Cardiac muscle cell (in vitro differentiated cells and primary cell): ENCODE measurements around the gene ATRNL1. TPM values are rescaled to one million over a fixed set of nuclear protein-coding genes. Genes with fewer than 3 reads are reported as not detected.

Experiments used
- DNase-seq, 2 donors: peaks; one replicate each; pipeline versions ENCODE4 v3.0.0 to v3.0.0-alpha.2; 2010 to 2017; ENCODE audit warnings: low read depth in 1 of 2, low spot score in 1 of 2
- H3K27ac ChIP-seq: fragments of 200-600 bp; sonication (generic); 2 replicates; pipeline ENCODE4 v1.5.1; 2016
- H3K27me3 ChIP-seq: fragments of 200-600 bp; sonication (generic); 2 replicates; pipeline ENCODE4 v1.6.0; 2016; ENCODE audit warnings: control low read depth
- H3K36me3 ChIP-seq: fragments of 200-600 bp; sonication (generic); 2 replicates; pipeline ENCODE4 v1.5.1; 2016; ENCODE audit warnings: control low read depth
- H3K4me1 ChIP-seq: fragments of 200-600 bp; sonication (generic); 2 replicates; pipeline ENCODE4 v1.8.1; 2017; ENCODE audit warnings: low read depth, mild to moderate bottlenecking, mixed run types
- H3K4me3 ChIP-seq: fragments of 200-600 bp; sonication (generic); 2 replicates; pipeline ENCODE4 v1.5.1; 2016; ENCODE audit warnings: mild to moderate bottlenecking
- H3K9me3 ChIP-seq: fragments of 200-600 bp; sonication (generic); 2 replicates; pipeline ENCODE4 v1.5.1; 2017; ENCODE audit warnings: low read depth, mild to moderate bottlenecking, control low read depth
- CTCF ChIP-seq: IDR thresholded peaks from 2 replicates; pipeline ENCODE4 v1.5.1; 2012; ENCODE audit warnings: low read depth, mild to moderate bottlenecking, low read length
- polyA plus RNA-seq: library from polyadenylated mRNA; unstranded; fragments of >200 nt; fragmentation: Nextera tagmentation; extraction: Ambion mirVana; gene quantifications from 2 replicates; pipeline ENCODE4 v1.2.1, GENCODE V29; 2016
- total RNA-seq: library from RNA; depleted of rRNA; stranded (reverse); fragments of >200 nt; gene quantifications from 2 replicates; pipeline ENCODE4 v1.2.3, GENCODE V29; 2016

Gene ATRNL1
- total and polyA plus RNA-seq, 2 experiments from 2014 or later = 4.5 to 14.1 TPM

GRCh38 chr10:115107830-115108229 is 14.7 kb downstream of the ATRNL1 start:
- Histone ChIP-seq H3K27me3 (no peaks in the 10 kb centered on the region), H3K9me3 (peaks cover 3% of the 10 kb centered on the region), H3K4me1 (no peaks in the 10 kb centered on the region), H3K27ac (no peak overlapping the region), H3K4me3 (no peak overlapping the region), H3K36me3 (no peaks in the 10 kb centered on the region)
- DNase-seq = no peak
- no peak for TF ChIP-seq CTCF

- no peaks in the 10 kb centered on the region for H3K4me1 ChIP-seq
- H3K27me3 ChIP-seq = no peaks in the 10 kb centered on the region
- no peaks in the 10 kb centered on the region for H3K9me3 ChIP-seq
- DNase-seq = no peak
- no peak overlapping the region for H3K27ac ChIP-seq
- no peaks in the 10 kb centered on the region for H3K36me3 ChIP-seq
- no peak for TF ChIP-seq CTCF
- no peak overlapping the region for H3K4me3 ChIP-seq
These were observed 24.1 kb downstream of the ATRNL1 start for GRCh38 chr10:115117301-115117700.

- Histone ChIP-seq H3K9me3 (no peaks in the 10 kb centered on the region), H3K36me3 (no peaks in the 10 kb centered on the region), H3K4me3 (no peak overlapping the region), H3K27me3 (no peaks in the 10 kb centered on the region), H3K27ac (no peak overlapping the region), H3K4me1 (no peaks in the 10 kb centered on the region)
- no peak for DNase-seq
- no peak for TF ChIP-seq CTCF
These were observed 25.2 kb downstream of the ATRNL1 start for GRCh38 chr10:115118346-115118745.

- Histone ChIP-seq H3K36me3 (no peaks in the 10 kb centered on the region), H3K9me3 (no peaks in the 10 kb centered on the region), H3K27ac (no peak overlapping the region), H3K27me3 (no peaks in the 10 kb centered on the region), H3K4me3 (no peak overlapping the region), H3K4me1 (no peaks in the 10 kb centered on the region)
- no peak for TF ChIP-seq CTCF
- DNase-seq = no peak
These were observed 32.3 kb downstream of the ATRNL1 start for GRCh38 chr10:115125505-115125904.

- no peak overlapping the region for H3K27ac ChIP-seq
- H3K4me1 ChIP-seq = no peaks in the 10 kb centered on the region
- H3K27me3 ChIP-seq = no peaks in the 10 kb centered on the region
- H3K4me3 ChIP-seq = no peak overlapping the region
- no peaks in the 10 kb centered on the region for H3K9me3 ChIP-seq
- DNase-seq = peak; percentile 52 to 54
- no peaks in the 10 kb centered on the region for H3K36me3 ChIP-seq
- TF ChIP-seq CTCF = peak; percentile 26
These were observed 36.6 kb downstream of the ATRNL1 start for GRCh38 chr10:115129752-115130151.

- no peak for TF ChIP-seq CTCF
- Histone ChIP-seq H3K27me3 (no peaks in the 10 kb centered on the region), H3K4me1 (no peaks in the 10 kb centered on the region), H3K36me3 (no peaks in the 10 kb centered on the region), H3K9me3 (no peaks in the 10 kb centered on the region), H3K27ac (no peak overlapping the region), H3K4me3 (no peak overlapping the region)
- no peak for DNase-seq
These were observed 43.5 kb downstream of the ATRNL1 start for GRCh38 chr10:115136616-115137015.
